GM12874 (cell line): ENCODE results near the gene SFXN5.

ENCODE experiments used
- CTCF ChIP-seq: IDR thresholded peaks from 2 replicates; pipeline ENCODE4 v1.5.1; 2011; ENCODE audit warnings: low read depth, mild to moderate bottlenecking, control low read depth, low read length, moderate library complexity; ENCODE audit not compliant: insufficient read depth

SFXN5 gene

GRCh38 chr2:72914206-72914559 is 157.3 kb downstream of the SFXN5 start:
- TF ChIP-seq CTCF: no peak

GRCh38 chr2:72913486-72914205 is 157.9 kb downstream of the SFXN5 start:
- 0 out of 2 replicates have a peak, but pooled peaks have one; percentile 2 for TF ChIP-seq CTCF

- no peak for TF ChIP-seq CTCF
Observed at GRCh38 chr2:72911256-72911655, 160.3 kb downstream of the SFXN5 start.

GRCh38 chr2:72908741-72909140 is 162.8 kb downstream of the SFXN5 start:
- TF ChIP-seq CTCF: no peak

- no peak for TF ChIP-seq CTCF
Observed at GRCh38 chr2:72901426-72901825, 170.1 kb downstream of the SFXN5 start.

GRCh38 chr2:72900191-72900825 is 171.2 kb downstream of the SFXN5 start:
- no peak for TF ChIP-seq CTCF

GRCh38 chr2:72898585-72898906 is 173.0 kb downstream of the SFXN5 start:
- no peak for TF ChIP-seq CTCF
